ENCODE measurements around the gene ACMSD. TPM values are rescaled to one million over a fixed set of nuclear protein-coding genes. Genes with fewer than 3 reads are reported as not detected.

The ACMSD gene
- total and polyA plus RNA-seq, 2 of the 4 experiments (the other 2 are of a cell fraction): not detected

DNA sequence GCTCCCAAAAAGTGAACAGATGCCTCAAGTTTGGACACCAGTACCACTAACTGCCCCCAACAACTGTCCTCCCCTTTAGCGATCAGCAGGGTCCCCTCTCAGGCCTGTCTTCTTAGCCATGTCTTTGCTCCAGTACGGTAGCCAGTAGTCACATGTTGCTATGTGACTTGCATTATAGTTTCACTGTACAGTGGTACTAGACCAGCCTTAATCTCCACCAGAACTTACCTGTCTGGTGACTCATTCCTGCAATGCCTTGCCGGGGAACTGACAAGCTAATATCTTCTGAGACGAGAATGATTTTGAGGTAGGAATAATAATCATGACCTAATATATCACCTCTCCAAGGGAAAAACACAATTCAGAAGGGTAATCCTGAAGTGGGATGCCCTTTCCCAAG lies 23.7 kb downstream of the ACMSD start:
- Histone ChIP-seq H3K56ac (ENCODE audit: extremely low read depth, insufficient read depth, low read length) (no peak overlapping the region), H3K4me2 (ENCODE audit: low read depth, low read length) (no peak overlapping the region), H3K4me1 (ENCODE audit: control insufficient read depth, insufficient read depth, low read length) (peaks cover 5% of the 10 kb centered on the region; the same call in 1 of the 2 replicates), H2BK120ac (ENCODE audit: low read depth, low read length) (no peak overlapping the region), H4K20me1 (ENCODE audit: insufficient read depth, low read length) (no peaks in the 10 kb centered on the region), H3K18ac (ENCODE audit: low read depth, low read length) (no peak overlapping the region), H4K5ac (ENCODE audit: low read depth, low read length) (no peak overlapping the region), H2BK20ac (ENCODE audit: low read depth, low read length) (no peak overlapping the region), H4K8ac (ENCODE audit: low read depth in 2 of 2, low read length in 2 of 2) (no peak overlapping the region), H2AFZ (replicated peaks; ENCODE audit: low read length, poor library complexity) (no peak overlapping the region), H3K14ac (replicated peaks; ENCODE audit: low read depth, low read length) (no peak overlapping the region), H2AK5ac (ENCODE audit: low read depth, low read length) (no peak overlapping the region), H3K9me3 (ENCODE audit: control insufficient read depth, insufficient read depth, low read length) (no peaks in the 10 kb centered on the region), H3K23ac (ENCODE audit: low read depth, low read length) (no peak overlapping the region; the same call in 1 of the 2 replicates), H3K27ac (ENCODE audit: insufficient read depth, low read length) (no peak overlapping the region), H3K79me1 (ENCODE audit: low read depth in 1 of 2, low read length in 2 of 2) (no peaks in the 10 kb centered on the region), H3K27me3 (ENCODE audit: control insufficient read depth, insufficient read depth, low read length) (no peaks in the 10 kb centered on the region; the same call in 1 of the 2 replicates), H3K4ac (ENCODE audit: low read depth, low read length) (no peak overlapping the region), H3K9ac (ENCODE audit: low read depth, low read length) (no peak overlapping the region), H2AK9ac (replicated peaks; ENCODE audit: low read depth, low read length, poor library complexity) (no peak overlapping the region), H4K91ac (ENCODE audit: insufficient read depth, low read depth, low read length) (no peak overlapping the region), H3K4me3 (ENCODE audit: insufficient read depth, low read depth, low read length) (no peak overlapping the region), H2BK15ac (ENCODE audit: low read depth, low read length) (no peak overlapping the region), H3K36me3 (ENCODE audit: control insufficient read depth, insufficient read depth, low read length) (no peaks in the 10 kb centered on the region), H3K9me1 (ENCODE audit: insufficient read depth, low read length) (no peaks in the 10 kb centered on the region; the same call in 1 of the 2 replicates), H2BK5ac (ENCODE audit: low read depth, low read length, poor library complexity, severe bottlenecking) (no peak overlapping the region)
- in situ Hi-C loops (cut with MboI; ENCODE audit: low sequenced_read_pairs) (no loop called here), intact Hi-C loops (cut with micrococcal nuclease) (no loop called here), dilution Hi-C loops (cut with HindIII; ENCODE audit: low sequenced_read_pairs, unreplicated experiment) (no loop called here)
- ATAC-seq (ENCODE audit: low read depth) (no peak), DNase-seq (no peak)
- no peak for TF ChIP-seq NFE2L2 (IDR thresholded peaks at IDR 0.05; ENCODE audit: low read depth, low read length)
- no peak for TF ChIP-seq FOS (IDR thresholded peaks at IDR 0.05; ENCODE audit: low read depth, low read length)
- no peak for TF ChIP-seq CHD1 (IDR thresholded peaks at IDR 0.05; ENCODE audit: low read depth, low read length)
- TF ChIP-seq CEBPB (IDR thresholded peaks at IDR 0.05; ENCODE audit: low read depth, low read length): no peak
- TF ChIP-seq, protein P1, sequence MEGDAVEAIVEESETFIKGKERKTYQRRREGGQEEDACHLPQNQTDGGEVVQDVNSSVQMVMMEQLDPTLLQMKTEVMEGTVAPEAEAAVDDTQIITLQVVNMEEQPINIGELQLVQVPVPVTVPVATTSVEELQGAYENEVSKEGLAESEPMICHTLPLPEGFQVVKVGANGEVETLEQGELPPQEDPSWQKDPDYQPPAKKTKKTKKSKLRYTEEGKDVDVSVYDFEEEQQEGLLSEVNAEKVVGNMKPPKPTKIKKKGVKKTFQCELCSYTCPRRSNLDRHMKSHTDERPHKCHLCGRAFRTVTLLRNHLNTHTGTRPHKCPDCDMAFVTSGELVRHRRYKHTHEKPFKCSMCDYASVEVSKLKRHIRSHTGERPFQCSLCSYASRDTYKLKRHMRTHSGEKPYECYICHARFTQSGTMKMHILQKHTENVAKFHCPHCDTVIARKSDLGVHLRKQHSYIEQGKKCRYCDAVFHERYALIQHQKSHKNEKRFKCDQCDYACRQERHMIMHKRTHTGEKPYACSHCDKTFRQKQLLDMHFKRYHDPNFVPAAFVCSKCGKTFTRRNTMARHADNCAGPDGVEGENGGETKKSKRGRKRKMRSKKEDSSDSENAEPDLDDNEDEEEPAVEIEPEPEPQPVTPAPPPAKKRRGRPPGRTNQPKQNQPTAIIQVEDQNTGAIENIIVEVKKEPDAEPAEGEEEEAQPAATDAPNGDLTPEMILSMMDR (conservative IDR thresholded peaks at IDR 0.05; ENCODE audit: low read depth, low read length): no peak
- TF ChIP-seq MXI1 (IDR thresholded peaks at IDR 0.05; ENCODE audit: borderline replicate concordance, low read depth, low read length): no peak
- TF ChIP-seq SMC3 (IDR thresholded peaks at IDR 0.05; ENCODE audit: low read depth, low read length): no peak
- TF ChIP-seq, protein P2, sequence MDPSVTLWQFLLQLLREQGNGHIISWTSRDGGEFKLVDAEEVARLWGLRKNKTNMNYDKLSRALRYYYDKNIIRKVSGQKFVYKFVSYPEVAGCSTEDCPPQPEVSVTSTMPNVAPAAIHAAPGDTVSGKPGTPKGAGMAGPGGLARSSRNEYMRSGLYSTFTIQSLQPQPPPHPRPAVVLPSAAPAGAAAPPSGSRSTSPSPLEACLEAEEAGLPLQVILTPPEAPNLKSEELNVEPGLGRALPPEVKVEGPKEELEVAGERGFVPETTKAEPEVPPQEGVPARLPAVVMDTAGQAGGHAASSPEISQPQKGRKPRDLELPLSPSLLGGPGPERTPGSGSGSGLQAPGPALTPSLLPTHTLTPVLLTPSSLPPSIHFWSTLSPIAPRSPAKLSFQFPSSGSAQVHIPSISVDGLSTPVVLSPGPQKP (IDR thresholded peaks at IDR 0.05; ENCODE audit: borderline replicate concordance, low read depth, low read length): no peak
- TF ChIP-seq MAZ (IDR thresholded peaks at IDR 0.05; ENCODE audit: borderline replicate concordance, low read depth, low read length): no peak
- TF ChIP-seq, protein P3, sequence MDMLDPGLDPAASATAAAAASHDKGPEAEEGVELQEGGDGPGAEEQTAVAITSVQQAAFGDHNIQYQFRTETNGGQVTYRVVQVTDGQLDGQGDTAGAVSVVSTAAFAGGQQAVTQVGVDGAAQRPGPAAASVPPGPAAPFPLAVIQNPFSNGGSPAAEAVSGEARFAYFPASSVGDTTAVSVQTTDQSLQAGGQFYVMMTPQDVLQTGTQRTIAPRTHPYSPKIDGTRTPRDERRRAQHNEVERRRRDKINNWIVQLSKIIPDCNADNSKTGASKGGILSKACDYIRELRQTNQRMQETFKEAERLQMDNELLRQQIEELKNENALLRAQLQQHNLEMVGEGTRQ (IDR thresholded peaks at IDR 0.05; ENCODE audit: low read depth, low read length): no peak
- whole genome bisulfite sequencing, 2 experiments (ENCODE audit: extremely low coverage in 2 of 2, insufficient read length in 1 of 2): no CpG with 5 or more reads among the region's 4 CpGs
- ChIA-PET CTCF (interaction anchor here (0.5 kb wide), 1 partner anchor 22 kb away, joined by 3 read pairs; no protein-coding TSS in a partner anchor), POLR2A (ENCODE audit: unreplicated experiment) (no interaction called here)
- no TSS peak for BruUV-seq (replicated peaks)
